HG02981 (cell line): ENCODE measurements around the gene RASAL2.

ENCODE experiments used
- ATAC-seq: cut with Tn5 transposase; IDR thresholded peaks from one replicate; pipeline ENCODE4 v1.9.1; 2021; ENCODE audit warnings: mild to moderate bottlenecking, moderate library complexity; ENCODE audit not compliant: unreplicated experiment

The RASAL2 gene

GRCh38 chr1:178483251-178483957 is 389.5 kb downstream of the RASAL2 start:
- no peak for ATAC-seq

- ATAC-seq = no peak
These were observed 390.9 kb downstream of the RASAL2 start for GRCh38 chr1:178484698-178485225.

- ATAC-seq = no peak
These were observed 391.7 kb downstream of the RASAL2 start for GRCh38 chr1:178485541-178485981.

GRCh38 chr1:178486100-178487069 is 392.5 kb downstream of the RASAL2 start:
- ATAC-seq = no peak

- ATAC-seq = no peak
These were observed 393.2 kb downstream of the RASAL2 start for GRCh38 chr1:178487070-178487615.

- no peak for ATAC-seq
These were observed 394.5 kb downstream of the RASAL2 start for GRCh38 chr1:178488393-178488792.

GRCh38 chr1:178489399-178489798 is 395.5 kb downstream of the RASAL2 start:
- no peak for ATAC-seq

- ATAC-seq = no peak
These were observed 396.2 kb downstream of the RASAL2 start for GRCh38 chr1:178490136-178490535.

GRCh38 chr1:178490967-178491366 is 397.1 kb downstream of the RASAL2 start:
- no peak for ATAC-seq

GRCh38 chr1:178491721-178492120 is 397.8 kb downstream of the RASAL2 start:
- ATAC-seq = no peak

GRCh38 chr1:178492341-178492740 is 398.4 kb downstream of the RASAL2 start:
- ATAC-seq = no peak

- no peak for ATAC-seq
These were observed 399.4 kb downstream of the RASAL2 start for GRCh38 chr1:178493301-178493741.

- ATAC-seq = no peak
These were observed 400.7 kb downstream of the RASAL2 start for GRCh38 chr1:178494569-178494971.

GRCh38 chr1:178495158-178495557 is 401.3 kb downstream of the RASAL2 start:
- ATAC-seq = no peak

GRCh38 chr1:178495741-178496409 is 402.0 kb downstream of the RASAL2 start:
- ATAC-seq = no peak

GRCh38 chr1:178496410-178497135 is 402.7 kb downstream of the RASAL2 start, which contains the start of gene CLEC20A:
TSS of gene CLEC20A (minus strand) at chr1:178496964. CDS start at chr1:178496939, 25 bp downstream.
- ATAC-seq = no peak

GRCh38 chr1:178497903-178498478 is 404.1 kb downstream of the RASAL2 start:
- no peak for ATAC-seq

- no peak for ATAC-seq
These were observed 405.2 kb downstream of the RASAL2 start for GRCh38 chr1:178498896-178499675.
